ENCODE results near the gene PRKG1. TPM values are rescaled to one million over a fixed set of nuclear protein-coding genes. Genes with fewer than 3 reads are reported as not detected.

PRKG1 gene
- total RNA-seq, 1 donor from 2014 or later = 4.6 TPM

DNA sequence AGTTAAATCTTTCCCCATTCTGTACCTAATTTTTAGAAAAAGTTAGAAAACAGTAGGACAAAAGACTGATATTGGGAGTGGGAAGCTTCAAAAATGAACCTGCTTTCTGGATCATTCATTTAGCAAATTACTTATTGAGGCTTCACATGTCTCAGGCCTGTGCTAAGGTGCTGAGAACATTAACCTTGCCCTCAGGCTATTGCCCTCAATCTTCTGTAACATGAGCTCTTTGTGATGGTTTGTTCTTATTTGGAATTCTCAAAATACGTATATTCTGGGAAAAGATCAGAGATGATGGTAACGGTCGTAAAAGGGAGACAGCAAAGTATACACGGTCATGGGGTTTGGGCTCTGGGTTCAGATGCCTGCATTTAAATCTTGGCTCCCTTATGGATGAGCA lies 39.5 kb upstream of the PRKG1 start:
- Mint-ChIP-seq H3K27me3 (no peaks in the 10 kb centered on the region), H3K9me3 (ENCODE audit: low read depth) (no peaks in the 10 kb centered on the region), H3K27ac (no peak overlapping the region), H3K4me3 (ENCODE audit: low read depth) (no peak overlapping the region), H3K4me1 (ENCODE audit: low read depth) (no peaks in the 10 kb centered on the region), H3K36me3 (ENCODE audit: insufficient read depth) (no peaks in the 10 kb centered on the region)
- no peak for DNase-seq (ENCODE audit: low spot score, unreplicated experiment)
- TF ChIP-seq, protein P1, sequence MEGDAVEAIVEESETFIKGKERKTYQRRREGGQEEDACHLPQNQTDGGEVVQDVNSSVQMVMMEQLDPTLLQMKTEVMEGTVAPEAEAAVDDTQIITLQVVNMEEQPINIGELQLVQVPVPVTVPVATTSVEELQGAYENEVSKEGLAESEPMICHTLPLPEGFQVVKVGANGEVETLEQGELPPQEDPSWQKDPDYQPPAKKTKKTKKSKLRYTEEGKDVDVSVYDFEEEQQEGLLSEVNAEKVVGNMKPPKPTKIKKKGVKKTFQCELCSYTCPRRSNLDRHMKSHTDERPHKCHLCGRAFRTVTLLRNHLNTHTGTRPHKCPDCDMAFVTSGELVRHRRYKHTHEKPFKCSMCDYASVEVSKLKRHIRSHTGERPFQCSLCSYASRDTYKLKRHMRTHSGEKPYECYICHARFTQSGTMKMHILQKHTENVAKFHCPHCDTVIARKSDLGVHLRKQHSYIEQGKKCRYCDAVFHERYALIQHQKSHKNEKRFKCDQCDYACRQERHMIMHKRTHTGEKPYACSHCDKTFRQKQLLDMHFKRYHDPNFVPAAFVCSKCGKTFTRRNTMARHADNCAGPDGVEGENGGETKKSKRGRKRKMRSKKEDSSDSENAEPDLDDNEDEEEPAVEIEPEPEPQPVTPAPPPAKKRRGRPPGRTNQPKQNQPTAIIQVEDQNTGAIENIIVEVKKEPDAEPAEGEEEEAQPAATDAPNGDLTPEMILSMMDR (IDR thresholded peaks at IDR 0.05; ENCODE audit: unreplicated experiment) = no peak

DNA sequence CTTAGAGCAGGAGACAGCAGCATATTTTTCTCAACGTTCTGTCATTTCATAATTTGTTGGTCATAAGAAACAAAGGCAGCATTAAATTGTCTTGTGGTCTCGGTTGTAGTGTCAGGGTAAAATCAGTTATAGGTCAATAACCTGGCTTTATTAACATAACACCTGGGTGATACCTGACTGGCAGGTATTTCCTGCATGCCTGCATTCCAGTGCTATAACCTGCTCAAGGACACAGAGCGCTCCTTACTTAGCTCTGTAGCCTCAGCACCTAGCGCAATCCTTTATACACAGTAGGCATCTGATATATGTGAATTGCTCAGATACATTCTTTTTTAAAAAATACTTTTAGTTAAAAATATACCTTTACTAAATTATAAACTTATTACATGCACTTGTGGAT lies 38.9 kb upstream of the PRKG1 start:
- TF ChIP-seq, protein P1 (IDR thresholded peaks at IDR 0.05; ENCODE audit: unreplicated experiment) = no peak
- no peak for DNase-seq (ENCODE audit: low spot score, unreplicated experiment)
- Mint-ChIP-seq H3K4me3 (ENCODE audit: low read depth) (no peak overlapping the region), H3K36me3 (ENCODE audit: insufficient read depth) (no peaks in the 10 kb centered on the region), H3K9me3 (ENCODE audit: low read depth) (no peaks in the 10 kb centered on the region), H3K4me1 (ENCODE audit: low read depth) (no peaks in the 10 kb centered on the region), H3K27ac (no peak overlapping the region), H3K27me3 (no peaks in the 10 kb centered on the region)

DNA sequence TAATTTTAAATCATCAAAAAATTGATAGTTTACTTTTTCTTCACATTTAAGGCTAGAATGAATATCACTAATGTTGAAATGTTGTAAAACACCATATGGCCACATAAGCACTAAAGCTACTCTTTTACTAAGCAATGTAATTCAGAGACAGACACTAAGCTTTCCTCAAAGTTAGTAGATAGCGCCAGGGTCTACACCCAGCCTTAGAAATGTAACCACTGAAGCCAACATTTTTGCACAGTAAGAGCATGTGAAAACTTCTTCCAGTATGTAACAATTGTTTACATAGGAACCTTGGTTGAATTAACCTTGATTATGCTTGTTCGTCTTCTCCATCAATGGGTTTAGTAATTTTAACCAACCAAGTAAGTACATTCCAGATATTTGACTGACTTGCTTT lies 28.4 kb upstream of the PRKG1 start:
- no peak for DNase-seq (ENCODE audit: low spot score, unreplicated experiment)
- TF ChIP-seq, protein P1 (IDR thresholded peaks at IDR 0.05; ENCODE audit: unreplicated experiment) = no peak
- no peaks in the 10 kb centered on the region for H3K27me3 Mint-ChIP-seq

DNA sequence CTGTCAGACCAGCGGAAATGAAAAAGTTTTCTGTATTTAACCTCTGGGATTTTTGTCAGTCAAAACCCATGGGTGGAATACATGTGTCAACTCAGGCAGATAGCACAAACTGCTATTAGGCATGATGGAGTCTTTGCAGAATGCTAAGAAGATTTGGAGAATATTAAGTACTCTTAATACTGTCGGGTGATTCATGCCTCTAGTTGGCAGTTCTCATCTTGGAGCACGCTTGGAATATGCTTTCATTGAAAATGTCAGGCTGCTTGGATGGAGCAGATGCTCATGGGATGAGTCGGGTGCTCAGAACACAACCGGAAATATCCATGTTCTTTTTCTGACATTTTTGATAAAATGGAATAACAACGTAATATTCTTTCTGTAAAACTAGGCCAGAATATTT lies 27.6 kb upstream of the PRKG1 start:
- no peak for DNase-seq (ENCODE audit: low spot score, unreplicated experiment)
- Mint-ChIP-seq H3K36me3 (ENCODE audit: insufficient read depth) (no peaks in the 10 kb centered on the region), H3K9me3 (ENCODE audit: low read depth) (no peaks in the 10 kb centered on the region), H3K27ac (no peak overlapping the region), H3K4me3 (ENCODE audit: low read depth) (no peak overlapping the region), H3K4me1 (ENCODE audit: low read depth) (peaks cover 7% of the 10 kb centered on the region), H3K27me3 (no peaks in the 10 kb centered on the region)
- TF ChIP-seq, protein P1 (IDR thresholded peaks at IDR 0.05; ENCODE audit: unreplicated experiment) = no peak

More for the DNA sequence above, 28.4 kb upstream of the PRKG1 start:
- Mint-ChIP-seq H3K4me3 (ENCODE audit: low read depth) (no peak overlapping the region), H3K27ac (no peak overlapping the region), H3K9me3 (ENCODE audit: low read depth) (no peaks in the 10 kb centered on the region), H3K4me1 (ENCODE audit: low read depth) (peaks cover 3% of the 10 kb centered on the region), H3K36me3 (ENCODE audit: insufficient read depth) (no peaks in the 10 kb centered on the region)

DNA sequence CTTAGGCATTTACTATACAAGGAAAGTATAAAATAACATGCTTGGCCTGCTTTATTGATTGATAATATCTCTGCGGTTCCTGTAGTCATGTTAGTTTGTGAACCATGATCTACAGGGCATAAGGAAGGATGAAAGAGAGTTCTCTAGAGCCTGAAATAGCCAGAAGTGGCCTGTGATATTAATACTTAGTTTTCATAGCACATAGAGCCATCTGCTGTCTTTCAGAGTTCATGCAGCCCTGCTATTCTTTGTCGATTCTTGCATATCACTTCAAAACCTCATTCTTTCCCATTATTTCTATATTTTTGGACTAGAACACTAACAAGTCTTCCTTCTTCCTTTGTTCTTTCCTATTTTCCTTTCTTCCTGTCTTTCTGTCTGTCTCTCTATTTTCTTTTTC lies 26.4 kb upstream of the PRKG1 start:
- TF ChIP-seq, protein P1 (IDR thresholded peaks at IDR 0.05; ENCODE audit: unreplicated experiment) = no peak
- no peaks in the 10 kb centered on the region for H3K9me3 Mint-ChIP-seq (ENCODE audit: low read depth)
- no peak for DNase-seq (ENCODE audit: low spot score, unreplicated experiment)
- peak overlapping the region; percentile 34 for H3K27ac Mint-ChIP-seq
- no peaks in the 10 kb centered on the region for H3K27me3 Mint-ChIP-seq
- no peaks in the 10 kb centered on the region for H3K36me3 Mint-ChIP-seq (ENCODE audit: insufficient read depth)
- H3K4me3 Mint-ChIP-seq (ENCODE audit: low read depth) = no peak overlapping the region
- H3K4me1 Mint-ChIP-seq (ENCODE audit: low read depth) = peaks cover 7% of the 10 kb centered on the region

Data from progenitor cell of endocrine pancreas (in vitro differentiated cells).